Measurements from ENCODE around the gene RAB4A. TPM values are rescaled to one million over a fixed set of nuclear protein-coding genes. Genes with fewer than 3 reads are reported as not detected.
"Not testable (repeated sequence)": the region's sequence is repeated elsewhere in the genome, so short reads cannot be mapped to it uniquely, and the experiment has no call there.

The RAB4A gene
- total RNA-seq, 1 experiment from 2014 or later: 66.7 TPM

DNA sequence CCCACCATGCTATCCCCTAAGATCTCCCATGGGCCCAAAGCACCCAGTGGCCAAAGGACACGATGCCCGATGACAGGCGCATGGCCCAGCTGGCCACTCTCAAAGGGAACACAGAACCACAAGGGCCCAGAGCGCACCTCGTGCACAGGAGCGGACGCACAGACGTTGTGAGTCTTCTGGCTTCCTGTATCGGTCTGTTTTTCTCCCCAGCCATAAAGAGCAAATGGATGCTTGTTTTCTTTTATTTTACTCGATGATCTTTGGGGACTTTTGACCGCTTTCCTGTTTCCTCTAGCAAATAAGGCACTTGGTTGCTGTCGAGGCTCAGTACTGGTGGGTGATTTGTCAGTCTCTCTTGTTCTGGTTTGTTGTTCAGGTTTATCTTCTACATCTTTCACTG, 55.7 kb downstream of the RAB4A start:
- no peak overlapping the region for H4K91ac ChIP-seq (ENCODE audit: insufficient read length, low read depth, low read length)
- H3K4me1 Mint-ChIP-seq: peaks cover 7 to 13% of the 10 kb centered on the region in 2 experiments
- peak overlapping the region; percentile 27 to 71 (median 45); a peak in 3 of 7 replicates for H3K27ac Mint-ChIP-seq
- H3K4me2 ChIP-seq (ENCODE audit: insufficient read depth, insufficient read length, low read length): no peak overlapping the region
- no peak overlapping the region for H3K18ac ChIP-seq (ENCODE audit: insufficient read length, low read depth, low read length)
- WGBS (ENCODE audit: extremely low coverage, insufficient read length, low lambda C conversion rate): no CpG with 5 or more reads among the region's 12 CpGs
- no peaks in the 10 kb centered on the region for H3K27me3 ChIP-seq (ENCODE audit: insufficient read depth, low read length)
- H2AK5ac ChIP-seq (ENCODE audit: insufficient read length, low read length): no peak overlapping the region
- H4K8ac ChIP-seq (replicated peaks; ENCODE audit: insufficient read length, low read depth, low read length): no peak overlapping the region
- H3K36me3 Mint-ChIP-seq (ENCODE audit: insufficient read depth in 1 of 3, low read depth in 3 of 3): peaks cover 10 to 51% (median 36%) of the 10 kb centered on the region in 3 experiments; a peak in 6 of 7 replicates
- no peak overlapping the region for H3K4me3 Mint-ChIP-seq
- H3K23me2 ChIP-seq (ENCODE audit: insufficient read length, low read depth, low read length, poor library complexity, severe bottlenecking): no peaks in the 10 kb centered on the region
- H3K27ac ChIP-seq (ENCODE audit: insufficient read length, low read depth, low read length): no peak overlapping the region
- TF ChIP-seq, protein P1, sequence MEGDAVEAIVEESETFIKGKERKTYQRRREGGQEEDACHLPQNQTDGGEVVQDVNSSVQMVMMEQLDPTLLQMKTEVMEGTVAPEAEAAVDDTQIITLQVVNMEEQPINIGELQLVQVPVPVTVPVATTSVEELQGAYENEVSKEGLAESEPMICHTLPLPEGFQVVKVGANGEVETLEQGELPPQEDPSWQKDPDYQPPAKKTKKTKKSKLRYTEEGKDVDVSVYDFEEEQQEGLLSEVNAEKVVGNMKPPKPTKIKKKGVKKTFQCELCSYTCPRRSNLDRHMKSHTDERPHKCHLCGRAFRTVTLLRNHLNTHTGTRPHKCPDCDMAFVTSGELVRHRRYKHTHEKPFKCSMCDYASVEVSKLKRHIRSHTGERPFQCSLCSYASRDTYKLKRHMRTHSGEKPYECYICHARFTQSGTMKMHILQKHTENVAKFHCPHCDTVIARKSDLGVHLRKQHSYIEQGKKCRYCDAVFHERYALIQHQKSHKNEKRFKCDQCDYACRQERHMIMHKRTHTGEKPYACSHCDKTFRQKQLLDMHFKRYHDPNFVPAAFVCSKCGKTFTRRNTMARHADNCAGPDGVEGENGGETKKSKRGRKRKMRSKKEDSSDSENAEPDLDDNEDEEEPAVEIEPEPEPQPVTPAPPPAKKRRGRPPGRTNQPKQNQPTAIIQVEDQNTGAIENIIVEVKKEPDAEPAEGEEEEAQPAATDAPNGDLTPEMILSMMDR (conservative IDR thresholded peaks at IDR 0.05): no peak
- H3K79me1 ChIP-seq (ENCODE audit: insufficient read depth, low read depth, low read length, poor library complexity, severe bottlenecking): peaks cover 2% of the 10 kb centered on the region
- H2BK12ac ChIP-seq (ENCODE audit: insufficient read length, low read depth, low read length): no peak overlapping the region
- no peaks in the 10 kb centered on the region for H3K4me1 ChIP-seq (ENCODE audit: insufficient read depth, low read length)
- no peak overlapping the region for H4K5ac ChIP-seq (ENCODE audit: insufficient read length, low read depth, low read length)
- H3K56ac ChIP-seq (ENCODE audit: insufficient read length, low read depth, low read length): no peak overlapping the region
- H2BK120ac ChIP-seq (ENCODE audit: low read depth, low read length, poor library complexity, severe bottlenecking): no peak overlapping the region
- H2BK5ac ChIP-seq (ENCODE audit: insufficient read length, low read length): no peak overlapping the region
- H3K9me3 Mint-ChIP-seq: no peaks in the 10 kb centered on the region
- no peak overlapping the region for H2BK20ac ChIP-seq (ENCODE audit: low read depth, low read length, poor library complexity, severe bottlenecking)
- H2AFZ ChIP-seq (ENCODE audit: low read length): no peak overlapping the region
- H3K27me3 Mint-ChIP-seq (ENCODE audit: low read depth): no peaks in the 10 kb centered on the region
- H4K20me1 ChIP-seq (ENCODE audit: control insufficient read depth, insufficient read depth, insufficient read length): no peaks in the 10 kb centered on the region
- H3K9me3 ChIP-seq (ENCODE audit: control insufficient read depth, low read depth, low read length): no peaks in the 10 kb centered on the region
- no peak overlapping the region for H2BK15ac ChIP-seq (ENCODE audit: low read depth, low read length)
- no peaks in the 10 kb centered on the region; the same call in 1 of the 2 replicates for H3K79me2 ChIP-seq (ENCODE audit: insufficient read depth, low read length)
- H3T11ph ChIP-seq (ENCODE audit: low read length): no peak overlapping the region
- H3K23ac ChIP-seq (ENCODE audit: insufficient read length, low read depth, low read length): no peak overlapping the region
- no peak for DNase-seq
- H3K14ac ChIP-seq (ENCODE audit: insufficient read depth, low read length): no peak overlapping the region; the same call in 1 of the 2 replicates
- H3K9ac ChIP-seq (ENCODE audit: extremely low read depth, insufficient read length, low read length): no peak overlapping the region
- no peak overlapping the region for H3K4ac ChIP-seq (ENCODE audit: low read depth, low read length)

GRCh38 chr1:229327765-229328164, 56.9 kb downstream of the RAB4A start:
- not testable (repeated sequence) for H3K56ac ChIP-seq (ENCODE audit: insufficient read length, low read depth, low read length); H2BK5ac ChIP-seq (ENCODE audit: insufficient read length, low read length); H2BK20ac ChIP-seq (ENCODE audit: low read depth, low read length, poor library complexity, severe bottlenecking); H3K9ac ChIP-seq (ENCODE audit: extremely low read depth, insufficient read length, low read length); H3K18ac ChIP-seq (ENCODE audit: insufficient read length, low read depth, low read length); H3K79me1 ChIP-seq (ENCODE audit: insufficient read depth, low read depth, low read length, poor library complexity, severe bottlenecking); DNase-seq; H2AFZ ChIP-seq (ENCODE audit: low read length); H3K4ac ChIP-seq (ENCODE audit: low read depth, low read length); H3K9me3 Mint-ChIP-seq; H2BK15ac ChIP-seq (ENCODE audit: low read depth, low read length); H3K4me1 ChIP-seq (ENCODE audit: insufficient read depth, low read length); H3K79me2 ChIP-seq (ENCODE audit: insufficient read depth, low read length); H3K27ac ChIP-seq (ENCODE audit: insufficient read length, low read depth, low read length); H3K4me3 Mint-ChIP-seq; H2BK120ac ChIP-seq (ENCODE audit: low read depth, low read length, poor library complexity, severe bottlenecking); H3K23ac ChIP-seq (ENCODE audit: insufficient read length, low read depth, low read length); H3K27ac Mint-ChIP-seq; H4K5ac ChIP-seq (ENCODE audit: insufficient read length, low read depth, low read length); H4K20me1 ChIP-seq (ENCODE audit: control insufficient read depth, insufficient read depth, insufficient read length); H3K23me2 ChIP-seq (ENCODE audit: insufficient read length, low read depth, low read length, poor library complexity, severe bottlenecking); H2AK5ac ChIP-seq (ENCODE audit: insufficient read length, low read length); H3T11ph ChIP-seq (ENCODE audit: low read length); H3K14ac ChIP-seq (ENCODE audit: insufficient read depth, low read length); H2BK12ac ChIP-seq (ENCODE audit: insufficient read length, low read depth, low read length); H3K9me3 ChIP-seq (ENCODE audit: control insufficient read depth, low read depth, low read length); H3K27me3 ChIP-seq (ENCODE audit: insufficient read depth, low read length); H3K4me2 ChIP-seq (ENCODE audit: insufficient read depth, insufficient read length, low read length); H4K8ac ChIP-seq (replicated peaks; ENCODE audit: insufficient read length, low read depth, low read length); H4K91ac ChIP-seq (ENCODE audit: insufficient read length, low read depth, low read length); H3K27me3 Mint-ChIP-seq (ENCODE audit: low read depth)
- no CpG with 5 or more reads among the region's 6 CpGs for WGBS (ENCODE audit: extremely low coverage, insufficient read length, low lambda C conversion rate)
- Mint-ChIP-seq H3K36me3 (ENCODE audit: insufficient read depth in 1 of 3, low read depth in 3 of 3) (peaks cover 10 to 47% (median 31%) of the 10 kb centered on the region in 3 experiments; a peak in 6 of 7 replicates), H3K4me1 (peaks cover 7 to 13% of the 10 kb centered on the region in 2 experiments)
